GM10847 (cell line): Measurements from ENCODE around the gene DCTN2.

Experiments used
- POLR2A ChIP-seq: IDR thresholded peaks from 2 replicates; pipeline ENCODE4 v1.6.1; 2011; ENCODE audit not compliant: insufficient read length; ENCODE audit errors: extremely low read depth

The DCTN2 gene

DNA sequence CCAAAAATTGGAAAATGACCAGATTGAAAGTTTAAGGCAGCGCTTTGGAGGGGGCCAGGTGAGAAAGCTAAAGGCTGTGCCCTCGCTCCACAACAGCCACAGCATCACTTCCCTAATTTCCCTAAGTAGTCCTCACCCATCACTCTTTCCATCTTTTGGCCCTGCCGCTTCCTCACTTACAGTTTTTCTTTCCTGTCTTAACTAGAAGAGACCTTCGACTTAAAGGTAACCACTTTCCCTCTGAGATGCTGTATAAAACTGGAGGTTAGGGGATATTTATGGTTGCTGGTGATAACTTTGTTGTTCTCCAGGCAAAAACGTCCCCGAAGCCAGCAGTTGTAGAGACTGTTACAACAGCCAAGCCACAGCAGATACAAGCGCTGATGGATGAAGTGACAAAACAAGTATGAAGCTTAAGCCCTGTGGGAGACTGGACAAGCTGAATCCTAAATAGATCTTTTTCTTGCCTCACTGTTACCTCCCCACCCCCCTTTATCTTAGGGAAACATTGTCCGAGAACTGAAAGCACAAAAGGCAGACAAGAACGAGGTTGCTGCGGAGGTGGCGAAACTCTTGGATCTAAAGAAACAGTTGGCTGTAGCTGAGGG, 31.0 kb downstream of the DCTN2 start:
- no peak for TF ChIP-seq POLR2A

DNA sequence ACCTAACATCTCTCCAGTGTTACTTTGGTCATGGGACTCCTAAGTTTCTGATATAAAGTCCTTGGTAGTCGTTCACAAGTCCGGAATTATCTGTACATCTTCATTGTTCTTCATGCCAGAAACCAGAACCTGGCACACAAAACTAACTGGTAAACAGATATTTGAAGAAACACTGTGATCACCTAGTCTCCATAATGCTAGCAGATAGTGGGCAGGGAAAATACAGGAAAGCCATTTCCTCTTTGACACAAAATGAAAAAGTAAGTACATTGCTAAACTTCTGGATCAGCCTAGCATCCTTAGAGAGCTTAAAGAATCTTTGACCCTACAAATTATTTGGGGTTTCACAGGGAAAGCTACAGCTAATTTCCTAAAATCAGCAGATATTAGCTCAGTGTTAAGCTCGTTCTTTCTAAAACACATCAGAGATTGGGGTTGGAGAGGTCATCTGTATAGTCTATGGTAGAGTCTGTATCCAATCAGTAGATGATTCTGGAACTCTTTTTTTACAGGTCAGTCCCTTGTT, 31.5 kb downstream of the DCTN2 start:
- no peak for TF ChIP-seq POLR2A

DNA sequence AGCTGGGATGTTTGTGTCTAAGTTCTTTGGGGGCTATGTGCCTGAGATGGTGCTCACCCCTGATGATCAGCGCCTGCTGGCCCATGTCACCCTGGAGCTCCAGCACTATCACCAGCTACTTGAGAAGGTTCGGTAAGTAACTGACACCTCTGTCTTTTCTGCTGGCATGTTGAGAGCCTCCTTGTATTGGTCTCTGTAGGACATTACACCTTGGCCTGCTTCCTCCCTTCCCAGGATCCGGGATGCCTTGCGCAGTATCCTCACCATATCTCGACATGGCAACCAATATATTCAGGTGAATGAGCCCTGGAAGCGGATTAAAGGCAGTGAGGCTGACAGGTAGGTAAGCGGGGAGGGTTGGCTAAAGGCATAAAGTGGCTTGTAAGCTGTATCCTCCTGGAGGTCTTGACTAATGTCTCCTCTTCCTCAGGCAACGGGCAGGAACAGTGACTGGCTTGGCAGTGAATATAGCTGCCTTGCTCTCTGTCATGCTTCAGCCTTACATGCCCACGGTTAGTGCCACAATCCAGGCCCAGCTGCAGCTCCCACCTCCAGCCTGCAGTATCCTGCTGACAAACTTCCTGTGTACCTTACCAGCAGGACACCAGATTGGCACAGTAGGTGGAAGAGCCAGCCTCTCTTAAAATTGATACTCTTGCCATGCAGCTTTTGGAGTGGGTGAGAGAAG, 32.1 kb downstream of the DCTN2 start:
- TF ChIP-seq POLR2A = no peak

DNA sequence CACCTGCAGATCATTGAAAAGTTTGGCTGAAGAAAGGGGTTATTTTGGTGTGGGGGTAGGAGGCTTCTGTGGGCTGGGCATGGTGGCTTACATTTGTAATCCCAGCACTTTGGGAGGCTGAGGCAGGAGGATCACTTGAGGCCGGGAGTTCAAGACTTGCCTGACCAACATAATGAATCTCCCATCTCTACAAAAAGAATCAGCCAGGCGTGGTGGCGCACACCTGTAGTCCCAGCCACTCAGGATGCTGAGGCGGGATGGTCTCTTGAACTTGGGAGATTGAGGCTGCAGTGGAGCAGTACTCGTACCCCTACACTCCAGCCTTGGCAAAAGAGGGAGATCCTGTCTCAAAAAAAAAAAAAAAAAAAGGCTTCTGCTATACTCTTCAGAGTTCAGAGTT, 33.7 kb downstream of the DCTN2 start:
- TF ChIP-seq POLR2A = no peak

DNA sequence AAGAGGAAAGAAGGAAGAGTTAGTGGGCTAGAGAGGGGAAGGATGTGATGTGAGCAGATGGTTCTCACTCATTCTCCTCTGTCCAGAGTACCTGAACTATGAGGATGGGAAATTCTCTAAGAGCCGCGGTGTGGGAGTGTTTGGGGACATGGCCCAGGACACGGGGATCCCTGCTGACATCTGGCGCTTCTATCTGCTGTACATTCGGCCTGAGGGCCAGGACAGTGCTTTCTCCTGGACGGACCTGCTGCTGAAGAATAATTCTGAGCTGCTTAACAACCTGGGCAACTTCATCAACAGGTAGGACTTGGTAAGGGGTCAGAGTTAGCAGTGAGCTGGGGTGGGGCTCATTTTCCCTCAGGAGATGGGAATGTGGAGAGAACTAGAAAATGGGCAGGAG, 34.3 kb downstream of the DCTN2 start:
- TF ChIP-seq POLR2A = no peak

DNA sequence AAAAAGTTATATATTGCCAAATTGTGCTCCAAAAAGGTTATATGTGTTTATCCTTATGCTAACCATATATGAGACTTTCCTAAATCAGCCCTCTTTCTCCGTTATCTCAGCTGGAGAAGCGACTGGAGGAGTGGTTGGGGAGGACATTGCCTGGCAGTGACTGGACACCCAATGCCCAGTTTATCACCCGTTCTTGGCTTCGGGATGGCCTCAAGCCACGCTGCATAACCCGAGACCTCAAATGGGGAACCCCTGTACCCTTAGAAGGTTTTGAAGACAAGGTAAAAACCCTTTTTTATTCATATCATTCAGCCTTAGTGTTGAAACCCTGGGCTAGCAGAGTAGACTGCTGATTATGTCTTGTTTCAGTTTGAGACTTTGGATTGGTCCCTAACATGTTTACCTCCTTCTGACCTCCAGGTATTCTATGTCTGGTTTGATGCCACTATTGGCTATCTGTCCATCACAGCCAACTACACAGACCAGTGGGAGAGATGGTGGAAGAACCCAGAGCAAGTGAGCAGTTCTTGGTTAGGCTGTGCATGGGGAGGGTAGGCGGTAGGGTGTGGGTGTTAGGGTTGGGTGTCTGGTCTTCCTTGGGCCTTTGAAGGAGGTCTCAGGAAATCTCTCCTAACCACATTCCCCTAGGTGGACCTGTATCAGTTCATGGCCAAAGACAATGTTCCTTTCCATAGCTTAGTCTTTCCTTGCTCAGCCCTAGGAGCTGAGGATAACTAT, 35.2 kb downstream of the DCTN2 start:
- no peak for TF ChIP-seq POLR2A

DNA sequence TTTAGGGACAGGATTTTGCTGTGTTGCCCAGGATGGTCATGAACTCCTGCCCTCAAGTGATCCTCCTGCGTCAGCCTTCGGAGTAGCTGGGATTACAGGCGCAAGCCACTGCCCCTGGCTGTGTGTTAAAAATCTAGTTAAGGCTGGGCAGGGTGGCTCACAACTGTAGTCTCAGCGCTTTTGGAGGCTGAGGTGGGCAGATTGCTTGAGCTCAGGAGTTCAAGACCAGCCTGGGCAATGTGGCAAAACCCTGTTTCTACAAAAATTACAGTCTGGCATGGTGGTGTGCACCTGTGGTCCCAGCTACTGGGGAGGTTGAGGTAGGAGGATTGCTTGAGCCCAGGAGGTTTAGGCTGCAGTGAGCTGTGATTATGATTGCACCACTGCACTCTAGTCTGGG, 35.8 kb downstream of the DCTN2 start:
- no peak for TF ChIP-seq POLR2A

DNA sequence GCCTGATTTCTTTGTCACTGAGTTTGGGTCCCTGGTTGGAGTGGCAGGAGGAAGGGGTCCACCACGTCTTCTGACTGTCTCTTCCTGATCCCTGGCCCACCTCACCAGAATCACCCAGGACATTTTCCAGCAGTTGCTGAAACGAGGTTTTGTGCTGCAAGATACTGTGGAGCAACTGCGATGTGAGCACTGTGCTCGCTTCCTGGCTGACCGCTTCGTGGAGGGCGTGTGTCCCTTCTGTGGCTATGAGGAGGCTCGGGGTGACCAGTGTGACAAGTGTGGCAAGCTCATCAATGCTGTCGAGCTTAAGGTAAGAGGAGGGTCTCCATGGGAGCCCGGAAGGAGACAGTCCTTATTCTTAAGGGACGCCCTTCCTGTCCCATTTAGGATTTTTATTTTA, 46.8 kb downstream of the DCTN2 start:
- TF ChIP-seq POLR2A = no peak

DNA sequence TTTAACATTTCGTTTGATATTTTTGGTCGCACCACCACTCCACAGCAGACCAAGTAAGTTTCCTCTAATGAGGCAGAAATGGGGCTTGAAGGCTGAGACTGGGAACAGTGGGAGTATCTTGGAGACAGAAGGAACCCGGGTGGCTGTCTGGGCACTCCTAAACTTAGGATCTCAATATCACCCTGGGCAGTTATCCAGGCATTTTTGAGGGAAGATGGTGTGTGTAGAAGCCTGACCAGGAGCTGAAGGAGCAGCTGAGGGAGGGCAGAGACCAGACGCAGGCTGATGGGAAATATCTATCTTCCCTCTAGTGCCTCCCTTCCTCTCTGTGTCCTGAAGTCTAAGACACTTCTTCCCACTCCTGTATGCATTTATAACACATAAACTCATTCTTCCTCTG, 48.4 kb downstream of the DCTN2 start:
- TF ChIP-seq POLR2A = no peak

DNA sequence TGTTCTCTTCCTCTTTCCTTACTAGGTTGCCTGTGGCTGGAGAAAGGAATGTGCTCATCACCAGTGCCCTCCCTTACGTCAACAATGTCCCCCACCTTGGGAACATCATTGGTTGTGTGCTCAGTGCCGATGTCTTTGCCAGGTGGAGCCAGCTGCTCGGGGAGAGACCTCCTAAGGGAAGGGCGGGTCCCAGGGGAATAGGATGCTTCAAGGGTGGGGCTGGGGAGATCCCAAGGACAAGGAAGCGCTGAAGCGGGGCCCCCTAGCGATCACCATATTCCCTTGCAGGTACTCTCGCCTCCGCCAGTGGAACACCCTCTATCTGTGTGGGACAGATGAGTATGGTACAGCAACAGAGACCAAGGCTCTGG, 48.9 kb downstream of the DCTN2 start:
- no peak for TF ChIP-seq POLR2A

DNA sequence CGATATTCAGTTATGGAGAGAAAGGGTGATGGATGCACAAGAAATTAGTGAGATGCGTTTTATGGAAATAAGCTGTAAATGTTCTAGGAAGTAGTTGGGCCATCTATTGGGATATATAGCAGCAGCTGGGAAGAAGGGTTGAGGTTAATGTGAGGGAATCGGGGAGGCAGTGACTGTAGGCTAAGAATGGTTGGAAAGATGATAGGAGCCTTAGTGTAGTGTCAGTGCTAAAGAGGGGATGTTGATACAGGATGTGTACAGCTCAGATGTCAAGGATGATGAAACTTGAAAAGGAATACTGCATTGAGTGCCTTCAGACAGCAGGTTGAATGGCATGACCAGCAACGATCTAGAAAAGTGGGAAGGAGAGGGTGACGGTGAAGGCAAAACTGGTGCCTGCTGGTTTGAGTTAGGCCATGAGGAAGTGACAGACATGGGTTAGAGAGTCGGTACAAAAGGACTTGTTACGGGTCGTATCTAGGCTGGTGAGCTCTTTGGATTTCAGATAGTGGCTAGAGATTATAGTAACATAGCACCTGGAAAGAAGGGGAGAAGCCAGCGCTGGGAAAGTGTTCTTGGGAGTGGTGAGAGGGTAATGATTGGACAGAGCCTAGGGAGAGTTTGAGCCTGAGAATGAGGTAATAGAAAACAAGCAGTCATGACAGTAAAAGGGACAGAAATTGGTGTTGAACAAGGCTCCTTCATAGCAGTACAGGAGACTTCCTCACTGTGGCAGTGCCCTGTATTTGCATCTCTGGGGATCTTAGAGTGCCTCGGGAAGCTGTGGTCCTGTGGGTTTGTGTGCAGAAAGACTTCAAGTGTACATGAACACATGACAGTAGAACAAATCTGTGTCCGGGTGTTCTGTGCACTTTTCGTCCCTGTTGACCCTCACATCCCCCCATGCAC, 49.5 kb downstream of the DCTN2 start:
- no peak for TF ChIP-seq POLR2A

DNA sequence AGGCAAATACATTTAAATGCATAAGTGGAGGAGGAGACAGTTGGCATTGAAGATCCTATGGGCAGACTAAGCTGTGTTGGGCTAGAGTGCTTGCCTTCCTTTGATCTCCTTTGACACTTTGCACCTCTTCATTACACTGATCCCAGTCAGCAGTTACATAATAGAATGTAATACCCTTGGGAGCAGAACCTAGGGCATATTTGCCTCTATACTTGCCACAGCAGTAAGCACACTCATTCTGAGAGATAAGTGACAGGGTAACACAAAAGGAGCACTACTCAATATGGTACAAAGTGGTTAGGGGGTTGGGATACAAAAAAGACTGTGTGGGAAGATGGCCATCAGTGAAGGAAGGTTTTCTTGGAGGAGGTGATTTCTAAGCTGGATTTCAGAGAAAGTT, 50.2 kb downstream of the DCTN2 start:
- no peak for TF ChIP-seq POLR2A

DNA sequence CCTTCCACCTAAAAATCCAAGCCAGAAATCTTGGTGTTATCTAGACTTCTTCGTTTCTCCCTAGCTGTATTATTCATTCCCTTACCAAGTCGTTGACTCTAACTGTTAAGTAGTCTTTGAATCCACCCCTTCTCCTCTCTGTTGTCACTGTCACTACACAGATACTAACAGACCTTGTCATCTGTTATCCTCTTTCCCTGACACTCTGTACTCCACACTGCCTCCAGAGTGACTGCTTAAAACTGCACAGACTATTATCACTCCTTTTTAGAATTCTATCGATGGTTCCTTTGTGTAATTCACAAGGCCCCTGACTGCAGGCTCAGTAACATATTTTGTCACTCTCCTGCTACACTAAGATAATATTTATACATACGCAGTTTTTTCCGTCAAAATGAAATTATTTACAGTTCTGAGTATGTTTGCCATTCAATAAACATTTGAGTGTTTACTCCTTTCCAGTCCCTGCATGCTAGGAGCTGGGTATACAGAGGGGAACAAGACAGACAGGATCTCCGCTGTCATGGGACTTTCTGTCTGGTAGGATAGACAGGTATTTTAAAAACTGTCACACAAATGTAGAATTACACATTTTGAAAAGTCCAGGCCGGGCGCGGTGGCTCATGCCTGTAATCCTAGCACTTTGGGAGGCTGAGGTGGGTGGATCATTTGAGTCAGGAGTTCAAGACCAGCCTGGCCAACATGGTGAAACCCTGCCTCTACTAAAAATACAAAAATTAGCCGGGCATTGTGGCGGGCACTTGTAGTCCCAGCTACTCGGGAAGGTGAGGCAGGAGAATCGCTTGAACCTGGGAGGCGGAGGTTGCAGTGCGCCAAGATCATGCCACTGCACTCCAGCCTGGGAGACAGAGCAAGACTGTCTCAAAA, 55.4 kb downstream of the DCTN2 start:
- TF ChIP-seq POLR2A = no peak

DNA sequence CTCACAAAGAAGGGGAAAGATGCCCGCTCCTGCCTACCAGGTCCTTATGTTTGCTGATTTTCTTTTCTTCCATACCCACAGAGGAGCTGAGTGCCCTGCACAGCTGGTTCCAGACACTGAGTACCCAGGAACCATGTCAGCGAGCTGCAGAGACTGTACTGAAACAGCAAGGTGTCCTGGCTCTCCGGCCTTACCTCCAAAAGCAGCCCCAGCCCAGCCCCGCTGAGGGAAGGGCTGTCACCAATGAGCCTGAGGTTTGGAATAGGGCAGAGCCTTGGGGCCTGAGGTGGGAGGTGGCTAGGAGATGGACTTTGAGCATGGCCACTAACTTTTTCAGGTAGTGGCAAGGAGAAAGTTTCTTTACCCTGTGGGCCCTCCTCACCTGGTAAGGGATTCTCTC, 56.9 kb downstream of the DCTN2 start:
- no peak for TF ChIP-seq POLR2A
